ENCODE data around the gene EXD3. TPM values are rescaled to one million over a fixed set of nuclear protein-coding genes. Genes with fewer than 3 reads are reported as not detected.

Gene EXD3
- total RNA-seq (2012; rRNA removed) (1.1 and 1.7 TPM in 2 replicates), polyA plus RNA-seq (2012; rRNA removed) (7.4 and 10.2 TPM in 2 replicates), Bru-seq, nascent RNA (percentile 55 among the genes with signal in this experiment), BruChase-seq, experiment 1, labeled RNA remaining after a 6-hour chase (percentile 69 among the genes with signal in this experiment), BruChase-seq, experiment 2, labeled RNA remaining after a 2-hour chase (percentile 62 among the genes with signal in this experiment)
- 5.4 and 9.9 TPM in 2 replicates for polyA plus RNA-seq (2012; cell fraction: cytosol; rRNA removed)
- 24.4 and 50.7 TPM in 2 replicates for polyA plus RNA-seq (2012; cell fraction: nucleus; rRNA removed; ENCODE audit: low replicate concordance)
- long read RNA-seq, partial matches to known transcripts, result 6 of 21 reads
- long read RNA-seq, other reads (novel, unspliced or antisense), result 11 of 21 reads

- Histone ChIP-seq H3K9me1 (ENCODE audit: insufficient read depth, low read length) (no peaks in the 10 kb centered on the region), H3K27ac (ENCODE audit: insufficient read depth, low read length) (peak within 1 kb of the TSS; percentile 16; the same call in 1 of the 2 replicates), H3K9ac (ENCODE audit: low read depth, low read length) (peak within 1 kb of the TSS; percentile 85), H3K4me1 (ENCODE audit: control insufficient read depth, insufficient read depth, low read length) (peaks cover 5% of the 10 kb centered on the region; the same call in 1 of the 2 replicates), H3K4me3 (ENCODE audit: insufficient read depth, low read depth, low read length) (peak within 1 kb of the TSS; percentile 79), H4K20me1 (ENCODE audit: insufficient read depth, low read length) (no peaks in the 10 kb centered on the region), H3K4me2 (ENCODE audit: low read depth, low read length) (peak within 1 kb of the TSS; percentile 98), H3K56ac (ENCODE audit: extremely low read depth, insufficient read depth, low read length) (peak within 1 kb of the TSS; percentile 20; the same call in 1 of the 2 replicates), H4K5ac (ENCODE audit: low read depth, low read length) (peak within 1 kb of the TSS; percentile 92), H2BK5ac (ENCODE audit: low read depth, low read length, poor library complexity, severe bottlenecking) (peak within 1 kb of the TSS; percentile 28), H3K36me3 (ENCODE audit: control insufficient read depth, insufficient read depth, low read length) (no peaks in the 10 kb centered on the region), H3K9me3 (ENCODE audit: control insufficient read depth, insufficient read depth, low read length) (no peaks in the 10 kb centered on the region), H2AK5ac (ENCODE audit: low read depth, low read length) (peak within 1 kb of the TSS; percentile 10; the same call in 1 of the 2 replicates), H2AFZ (replicated peaks; ENCODE audit: low read length, poor library complexity) (peak within 1 kb of the TSS; percentile 98), H3K4ac (ENCODE audit: low read depth, low read length) (peak within 1 kb of the TSS; percentile 76), H3K18ac (ENCODE audit: low read depth, low read length) (peak within 1 kb of the TSS; percentile 10; the same call in 1 of the 2 replicates), H3K23ac (ENCODE audit: low read depth, low read length) (peak within 1 kb of the TSS; percentile 50), H4K8ac (ENCODE audit: low read depth in 2 of 2, low read length in 2 of 2) (peak within 1 kb of the TSS; percentile 71 to 95), H2BK15ac (ENCODE audit: low read depth, low read length) (no peak within 1 kb of the TSS; the same call in 2 of the 3 replicates), H3K27me3 (ENCODE audit: control insufficient read depth, insufficient read depth, low read length) (no peaks in the 10 kb centered on the region; the same call in 1 of the 2 replicates), H2BK120ac (ENCODE audit: low read depth, low read length) (no peak within 1 kb of the TSS), H4K91ac (ENCODE audit: insufficient read depth, low read depth, low read length) (peak within 1 kb of the TSS; percentile 66; the same call in 1 of the 2 replicates), H2BK20ac (ENCODE audit: low read depth, low read length) (no peak within 1 kb of the TSS), H2AK9ac (replicated peaks; ENCODE audit: low read depth, low read length, poor library complexity) (peak within 1 kb of the TSS; percentile 93), H3K14ac (replicated peaks; ENCODE audit: low read depth, low read length) (peak within 1 kb of the TSS; percentile 59), H3K79me1 (ENCODE audit: low read depth in 1 of 2, low read length in 2 of 2) (peaks cover 16 to 24% of the 10 kb centered on the region in 2 experiments)
- intact Hi-C loops (cut with micrococcal nuclease) (no loop called here), in situ Hi-C loops (cut with MboI; ENCODE audit: low sequenced_read_pairs) (no loop called here), dilution Hi-C loops (cut with HindIII; ENCODE audit: low sequenced_read_pairs, unreplicated experiment) (no loop called here)
- DNase-seq, result peak; percentile 88
- peak; percentile 96 for ATAC-seq (ENCODE audit: low read depth)
- no TSS peak for BruUV-seq (replicated peaks)
- ChIA-PET CTCF (interaction anchor here (0.6 to 1.0 kb wide), 5 partner anchors 10 to 112 kb away, joined by 3 to 9 read pairs (median 4); partner anchors contain the start of gene ENTPD8), POLR2A (ENCODE audit: unreplicated experiment) (no interaction called here)
- 1% methylated on average over 26 of the region's 113 CpGs; no CpG with 5 or more reads in 1 of the 2 experiments for WGBS, 2 experiments (ENCODE audit: extremely low coverage in 2 of 2, insufficient read length in 1 of 2)
- TF ChIP-seq RCOR1 (IDR thresholded peaks at IDR 0.05; ENCODE audit: insufficient replicate concordance, low read length) (no peak), USF2 (IDR thresholded peaks at IDR 0.05; ENCODE audit: low read depth, low read length) (no peak), CTCF (conservative IDR thresholded peaks at IDR 0.05; ENCODE audit: low read depth, low read length) (peak; percentile 76), RAD21 (IDR thresholded peaks at IDR 0.05; ENCODE audit: low read length) (peak; percentile 44), CEBPB (IDR thresholded peaks at IDR 0.05; ENCODE audit: low read depth, low read length) (no peak), CHD1 (IDR thresholded peaks at IDR 0.05; ENCODE audit: low read depth, low read length) (no peak), MAZ (IDR thresholded peaks at IDR 0.05; ENCODE audit: borderline replicate concordance, low read depth, low read length) (peak; percentile 99), BHLHE40 (IDR thresholded peaks at IDR 0.05; ENCODE audit: low read depth, low read length) (no peak), RFX5 (IDR thresholded peaks at IDR 0.05; ENCODE audit: low read depth, low read length) (no peak), MAFK (IDR thresholded peaks at IDR 0.05; ENCODE audit: low read depth, low read length) (no peak), NFE2L2 (IDR thresholded peaks at IDR 0.05; ENCODE audit: low read depth, low read length) (no peak)
These were observed at the start of gene EXD3, which contains the start of gene NOXA1 for GRCh38 chr9:137422604-137423513. EXD3 (minus strand) TSS chr9:137423162; CDS start chr9:137395357, 27,805 bp downstream. NOXA1 (plus strand) TSS chr9:137423393; CDS start chr9:137423530, 137 bp downstream.

Data from IMR-90 (cell line).